Uterus (tissue), 4 donors: ENCODE results near the gene ISYNA1. TPM values are rescaled to one million over a fixed set of nuclear protein-coding genes. Genes with fewer than 3 reads are reported as not detected.

Experiments
- DNase-seq, 2 donors: peaks; one replicate each; pipeline ENCODE4 v3.0.0-alpha.2; 2019 to 2020
- H3K27ac ChIP-seq, 2 donors: fragments of 200-600 bp; sonication (generic); 1 replicate in 1 of 2; 2 replicates in 1 of 2; pipeline ENCODE4 v1.5.1; 2016 to 2018
- H3K27me3 ChIP-seq, 2 donors: fragments of 200-600 bp; sonication (generic); one replicate each; pipeline ENCODE4 v1.5.1; 2018 to 2019; ENCODE audit warnings: control low read depth in 1 of 2
- H3K36me3 ChIP-seq, 2 donors: fragments of 200-600 bp; sonication (generic); one replicate each; pipeline ENCODE4 v1.5.1; 2019; ENCODE audit warnings: control low read depth in 1 of 2
- H3K4me1 ChIP-seq, 2 donors: fragments of 200-600 bp; sonication (generic); one replicate each; pipeline ENCODE4 v1.5.1; 2018 to 2019; ENCODE audit warnings: control low read depth in 1 of 2
- H3K4me3 ChIP-seq, 2 donors: fragments of 200-600 bp; sonication (generic); 1 replicate in 1 of 2; 2 replicates in 1 of 2; pipeline ENCODE4 v1.5.1; 2018 to 2019; ENCODE audit warnings: mild to moderate bottlenecking in 1 of 2
- H3K9me3 ChIP-seq, 2 donors: fragments of 200-600 bp; sonication (generic); one replicate each; pipeline ENCODE4 v1.5.1; 2019; ENCODE audit warnings: control low read depth in 1 of 2
- CTCF ChIP-seq, 4 experiments: fragments of 200-600 bp in 2 of 4; fragments of 450-650 bp in 2 of 4; sonication (generic) in 2 of 4; IDR thresholded peaks; one replicate each; pipeline ENCODE4 v1.5.1; 2016 to 2019; ENCODE audit warnings: antibody characterized with exemption in 4 of 4, mild to moderate bottlenecking in 2 of 4, moderate library complexity in 1 of 4
- POLR2A ChIP-seq, 2 donors: fragments of 450-650 bp; IDR thresholded peaks; one replicate each; pipeline ENCODE4 v1.6.1; 2016; ENCODE audit warnings: antibody characterized with exemption in 2 of 2, mild to moderate bottlenecking in 1 of 2, moderate library complexity in 1 of 2
- intact Hi-C: fragments of 100-400 bp; cut with DNase I; formaldehyde crosslinking; loops from one replicate; pipeline ENCODE4 v1.15.1; 2023; ENCODE audit warnings: low total_unique reads
- total RNA-seq, 4 donors: library from RNA; depleted of rRNA in 3 of 4; stranded (reverse); fragments of >200 nt in 3 of 4; gene quantifications; one replicate each; pipeline versions ENCODE4 v1.1.0 to v1.2.4, GENCODE V29; 2014 to 2023
- donor health status: DM: yes; HTN: yes; CAD: no.

Gene ISYNA1
- total RNA-seq, 4 donors from 2014 or later, result 56.8 to 152 (median 106) TPM

- Histone ChIP-seq H3K4me1 (peaks cover 0 to 8% of the 10 kb centered on the region in 2 donors), H3K27me3 (no peaks in the 10 kb centered on the region)
- intact Hi-C loops, result no loop called here
Measured at GRCh38 chr19:18476507-18477041, 38.6 kb upstream of the ISYNA1 start.

GRCh38 chr19:18475762-18476331 lies 37.9 kb upstream of the ISYNA1 start:
- no peaks in the 10 kb centered on the region for H3K27me3 ChIP-seq
- no peak for DNase-seq
- no peak overlapping the region for H3K4me3 ChIP-seq
- no peaks in the 10 kb centered on the region for H3K36me3 ChIP-seq
- TF ChIP-seq CTCF (IDR thresholded peaks at IDR 0.05) (no peak), POLR2A (IDR thresholded peaks at IDR 0.05) (no peak)
- intact Hi-C loops, result no loop called here
- H3K27ac ChIP-seq, result no peak overlapping the region
- no peaks in the 10 kb centered on the region for H3K9me3 ChIP-seq
- H3K4me1 ChIP-seq, result peaks cover 0 to 8% of the 10 kb centered on the region in 2 donors

More at GRCh38 chr19:18476507-18477041, 38.6 kb upstream of the ISYNA1 start:
- no peak for TF ChIP-seq POLR2A (IDR thresholded peaks at IDR 0.05)
- no peak for TF ChIP-seq CTCF (IDR thresholded peaks at IDR 0.05)
- DNase-seq, result no peak
- Histone ChIP-seq H3K27ac (no peak overlapping the region), H3K9me3 (no peaks in the 10 kb centered on the region), H3K36me3 (no peaks in the 10 kb centered on the region), H3K4me3 (no peak overlapping the region)

GRCh38 chr19:18475004-18475453 lies 37.1 kb upstream of the ISYNA1 start:
- no peak for TF ChIP-seq POLR2A (IDR thresholded peaks at IDR 0.05)
- no peak for TF ChIP-seq CTCF (IDR thresholded peaks at IDR 0.05)
- Histone ChIP-seq H3K4me3 (no peak overlapping the region), H3K4me1 (peaks cover 0 to 10% of the 10 kb centered on the region in 2 donors), H3K27ac (no peak overlapping the region), H3K9me3 (no peaks in the 10 kb centered on the region), H3K36me3 (no peaks in the 10 kb centered on the region), H3K27me3 (no peaks in the 10 kb centered on the region)
- intact Hi-C loops, result no loop called here
- no peak for DNase-seq

- Histone ChIP-seq H3K9me3 (no peaks in the 10 kb centered on the region), H3K36me3 (no peaks in the 10 kb centered on the region), H3K4me1 (peaks cover 0 to 16% of the 10 kb centered on the region in 2 donors), H3K4me3 (no peak overlapping the region), H3K27ac (no peak overlapping the region), H3K27me3 (no peaks in the 10 kb centered on the region)
- TF ChIP-seq CTCF (IDR thresholded peaks at IDR 0.05), result no peak
- TF ChIP-seq POLR2A (IDR thresholded peaks at IDR 0.05), result no peak
- intact Hi-C loops, result no loop called here
- peak in 1 of 2 donors; percentile 14 for DNase-seq
Measured at GRCh38 chr19:18474366-18474887, 36.5 kb upstream of the ISYNA1 start.

GRCh38 chr19:18473706-18474087 lies 35.8 kb upstream of the ISYNA1 start:
- no peak for TF ChIP-seq CTCF (IDR thresholded peaks at IDR 0.05)
- TF ChIP-seq POLR2A (IDR thresholded peaks at IDR 0.05), result no peak

More at GRCh38 chr19:18473706-18474087, 35.8 kb upstream of the ISYNA1 start:
- H3K9me3 ChIP-seq, result no peaks in the 10 kb centered on the region
- no peaks in the 10 kb centered on the region for H3K27me3 ChIP-seq
- peak overlapping the region in 1 of 2 donors; percentile 7 for H3K27ac ChIP-seq
- no peak overlapping the region for H3K4me3 ChIP-seq
- intact Hi-C loops, result no loop called here
- no peaks in the 10 kb centered on the region for H3K36me3 ChIP-seq
- H3K4me1 ChIP-seq, result peaks cover 0 to 15% of the 10 kb centered on the region in 2 donors
- DNase-seq, result peak in 1 of 2 donors; percentile 17
